ENCODE data around the gene MTR. TPM values are rescaled to one million over a fixed set of nuclear protein-coding genes. Genes with fewer than 3 reads are reported as not detected.

MTR gene
- total RNA-seq, 4 donors from 2014 or later = 26.1 to 41.6 (median 32.8) TPM

- TF ChIP-seq, protein P1, sequence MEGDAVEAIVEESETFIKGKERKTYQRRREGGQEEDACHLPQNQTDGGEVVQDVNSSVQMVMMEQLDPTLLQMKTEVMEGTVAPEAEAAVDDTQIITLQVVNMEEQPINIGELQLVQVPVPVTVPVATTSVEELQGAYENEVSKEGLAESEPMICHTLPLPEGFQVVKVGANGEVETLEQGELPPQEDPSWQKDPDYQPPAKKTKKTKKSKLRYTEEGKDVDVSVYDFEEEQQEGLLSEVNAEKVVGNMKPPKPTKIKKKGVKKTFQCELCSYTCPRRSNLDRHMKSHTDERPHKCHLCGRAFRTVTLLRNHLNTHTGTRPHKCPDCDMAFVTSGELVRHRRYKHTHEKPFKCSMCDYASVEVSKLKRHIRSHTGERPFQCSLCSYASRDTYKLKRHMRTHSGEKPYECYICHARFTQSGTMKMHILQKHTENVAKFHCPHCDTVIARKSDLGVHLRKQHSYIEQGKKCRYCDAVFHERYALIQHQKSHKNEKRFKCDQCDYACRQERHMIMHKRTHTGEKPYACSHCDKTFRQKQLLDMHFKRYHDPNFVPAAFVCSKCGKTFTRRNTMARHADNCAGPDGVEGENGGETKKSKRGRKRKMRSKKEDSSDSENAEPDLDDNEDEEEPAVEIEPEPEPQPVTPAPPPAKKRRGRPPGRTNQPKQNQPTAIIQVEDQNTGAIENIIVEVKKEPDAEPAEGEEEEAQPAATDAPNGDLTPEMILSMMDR (IDR thresholded peaks at IDR 0.05; ENCODE audit: low read depth) = no peak
These were observed 35.0 kb downstream of the MTR start for GRCh38 chr1:236830116-236830515.

DNA sequence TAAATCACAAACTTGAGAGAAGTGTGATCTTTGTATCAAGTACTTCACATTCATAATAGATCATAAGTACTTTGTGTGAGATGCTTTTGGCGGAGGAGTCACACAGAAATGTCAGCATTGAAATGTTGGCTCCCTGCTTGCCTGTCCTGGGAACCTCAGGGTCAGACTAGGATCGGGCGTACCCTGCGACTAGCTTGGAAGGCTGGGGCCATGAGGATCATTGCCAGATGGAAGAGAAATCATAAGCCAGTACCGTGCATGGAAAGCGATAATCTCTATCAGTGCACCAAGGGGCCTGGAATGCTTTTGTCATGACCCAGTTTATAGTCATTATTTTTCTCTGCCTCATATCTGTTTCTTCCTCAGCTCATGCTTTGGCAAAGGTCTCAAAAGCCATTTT is 35.5 kb downstream of the MTR start:
- TF ChIP-seq, protein P1 (IDR thresholded peaks at IDR 0.05; ENCODE audit: low read depth) = no peak

GRCh38 chr1:236833575-236833974 is 38.5 kb downstream of the MTR start:
- TF ChIP-seq, protein P1 (IDR thresholded peaks at IDR 0.05; ENCODE audit: low read depth) = no peak

DNA sequence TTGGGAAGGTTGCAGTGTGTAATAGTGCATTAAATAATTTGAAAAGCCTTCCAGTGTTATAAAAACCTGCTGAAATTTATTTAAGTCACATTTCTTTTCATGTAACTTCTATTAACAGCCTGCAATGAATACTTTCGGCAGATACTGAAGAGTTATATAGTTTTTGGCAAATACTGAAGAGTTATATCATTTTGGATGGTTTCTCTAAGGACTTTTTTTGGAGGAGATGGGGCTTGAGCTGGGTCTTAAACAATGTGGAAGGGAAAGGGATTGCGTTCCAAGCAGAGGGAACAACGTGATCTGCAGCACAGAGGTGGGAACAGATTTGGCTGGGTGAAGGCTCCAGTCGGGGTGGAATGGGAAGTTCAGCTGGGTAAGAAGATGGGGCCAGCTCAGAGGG is 39.8 kb downstream of the MTR start:
- TF ChIP-seq, protein P1 (IDR thresholded peaks at IDR 0.05; ENCODE audit: low read depth) = no peak

- TF ChIP-seq, protein P1 (IDR thresholded peaks at IDR 0.05; ENCODE audit: low read depth) = no peak
These were observed 40.4 kb downstream of the MTR start for GRCh38 chr1:236835491-236835890.

DNA sequence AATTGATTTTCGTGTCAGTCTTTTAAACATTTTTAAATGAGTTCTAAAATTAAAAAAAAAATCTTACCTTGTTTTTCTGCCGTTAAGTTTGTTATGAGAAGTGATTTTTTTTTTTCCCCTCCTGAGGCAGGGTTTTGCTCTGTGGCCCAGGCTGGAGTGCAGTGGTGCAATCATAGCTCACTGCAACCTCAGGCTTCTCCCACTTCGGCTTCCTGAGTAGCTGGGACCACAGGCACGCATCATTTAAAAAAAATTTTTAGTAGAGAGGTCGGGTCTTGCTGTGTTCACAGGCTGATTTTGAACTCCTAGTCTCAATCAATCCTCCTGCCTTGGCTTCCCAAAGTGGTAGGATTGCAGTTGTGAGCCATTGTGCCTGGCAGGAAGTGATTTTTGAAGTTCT is 41.1 kb downstream of the MTR start:
- TF ChIP-seq, protein P1 (IDR thresholded peaks at IDR 0.05; ENCODE audit: low read depth) = no peak

DNA sequence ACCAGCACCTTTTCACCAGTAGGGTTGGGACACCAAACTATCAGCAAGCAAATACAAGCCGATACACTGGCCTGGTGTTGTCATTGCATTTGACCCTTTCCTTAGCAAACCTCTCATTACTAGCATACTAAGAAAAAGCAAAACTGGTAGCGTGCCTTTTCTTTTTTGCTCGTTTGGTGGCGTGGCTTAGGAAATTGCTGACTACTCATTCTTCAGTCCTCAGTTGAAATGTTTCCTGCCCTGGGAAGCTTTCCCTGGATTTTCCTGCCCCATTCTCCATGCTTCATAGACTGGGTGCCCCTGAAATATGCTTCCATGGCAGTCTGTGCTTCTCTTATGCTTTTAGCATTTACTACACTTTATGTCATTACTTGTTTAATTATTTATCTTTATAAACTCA is 42.0 kb downstream of the MTR start:
- TF ChIP-seq, protein P1 (IDR thresholded peaks at IDR 0.05; ENCODE audit: low read depth) = no peak

Data from subcutaneous adipose tissue (tissue), 4 donors.